BJ (cell line): ENCODE measurements around the gene CGREF1. TPM values are rescaled to one million over a fixed set of nuclear protein-coding genes. Genes with fewer than 3 reads are reported as not detected.

Experiments
- CTCF ChIA-PET: fragments of 350-600 bp; formaldehyde crosslinking; extraction: SDS; loops from one replicate; lab custom pipeline; 2021; ENCODE audit warnings: antibody characterized with exemption, inconsistent platforms; lab: Yijun Ruan, JAX
- POLR2A ChIA-PET: fragments of 300-600 bp; sonication (Branson Sonifier 250); formaldehyde crosslinking; extraction: SDS; loops from one replicate; lab custom pipeline; 2021; ENCODE audit warnings: antibody characterized with exemption; lab: Charles Lee
- DNase-seq: peaks from one replicate; pipeline ENCODE4 v3.0.0-alpha.2; 2011; ENCODE audit warnings: low read depth
- H3K27me3 ChIP-seq: 2 replicates; pipeline ENCODE4 v1.6.0; 2011; ENCODE audit warnings: low read length; ENCODE audit not compliant: control insufficient read depth, insufficient read depth
- H3K36me3 ChIP-seq: 2 replicates; pipeline ENCODE4 v1.5.1; 2011; ENCODE audit warnings: low read length; ENCODE audit not compliant: control insufficient read depth, insufficient read depth
- H3K4me3 ChIP-seq: 2 replicates; pipeline ENCODE4 v1.5.1; 2011; ENCODE audit warnings: low read depth, mild to moderate bottlenecking, control low read depth, low read length
- polyA plus RNA-seq: library from polyadenylated mRNA; depleted of rRNA; stranded (reverse); fragments of >200 nt; gene quantifications from 2 replicates; pipeline ENCODE4 v1.2.3, GENCODE V29; 2011
- TF ChIP-seq, protein P1 (sequence below): IDR thresholded peaks from 2 replicates; pipeline ENCODE4 v1.5.1; 2011; ENCODE audit warnings: low read depth, mild to moderate bottlenecking, control low read depth, inconsistent platforms, low read length, moderate library complexity; ENCODE audit not compliant: insufficient read depth

The CGREF1 gene
- polyA plus RNA-seq, 1 experiment: 6.9 TPM

DNA sequence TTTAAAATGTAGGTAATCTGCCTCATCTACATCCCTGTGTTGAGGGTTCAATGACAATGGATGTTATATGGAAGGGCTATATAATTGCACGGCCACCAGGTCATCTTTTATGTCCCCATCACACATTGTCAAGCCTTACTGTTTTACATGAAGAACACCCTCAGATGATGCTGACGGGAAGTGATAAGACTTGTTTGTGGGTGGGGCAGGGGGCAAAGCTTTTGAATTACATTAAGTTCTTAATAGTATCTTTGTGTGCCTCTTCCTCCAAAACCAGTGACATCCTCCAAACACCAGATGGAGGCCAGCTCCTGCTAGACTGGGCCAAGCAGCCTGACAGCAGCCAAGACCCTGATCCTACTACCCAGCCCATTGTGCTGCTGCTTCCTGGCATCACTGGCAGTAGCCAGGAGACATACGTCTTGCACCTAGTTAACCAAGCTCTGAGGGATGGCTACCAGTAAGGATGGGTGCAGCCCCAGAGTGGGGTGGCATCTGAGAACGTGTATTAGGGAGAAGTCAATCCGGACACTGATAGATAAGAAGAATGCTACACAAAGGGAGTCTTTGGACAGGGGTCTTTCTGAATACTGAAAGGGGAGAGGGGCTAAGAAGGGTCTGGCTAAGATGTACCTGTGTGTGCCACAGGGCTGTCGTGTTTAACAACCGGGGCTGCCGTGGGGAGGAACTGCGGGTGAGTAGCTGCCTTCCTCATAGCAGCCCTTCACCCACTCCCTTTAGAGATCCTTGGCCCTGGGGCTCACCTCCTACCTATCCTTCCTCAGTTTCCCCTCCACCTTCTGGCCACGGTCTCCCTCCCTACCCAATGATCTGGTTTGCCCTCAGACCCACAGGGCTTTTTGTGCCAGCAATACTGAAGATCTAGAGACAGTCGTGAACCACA, 10.0 kb upstream of the CGREF1 start:
- Histone ChIP-seq H3K4me3 (no peak overlapping the region), H3K27me3 (no peaks in the 10 kb centered on the region), H3K36me3 (peaks cover 19% of the 10 kb centered on the region)
- TF ChIP-seq, protein P1, sequence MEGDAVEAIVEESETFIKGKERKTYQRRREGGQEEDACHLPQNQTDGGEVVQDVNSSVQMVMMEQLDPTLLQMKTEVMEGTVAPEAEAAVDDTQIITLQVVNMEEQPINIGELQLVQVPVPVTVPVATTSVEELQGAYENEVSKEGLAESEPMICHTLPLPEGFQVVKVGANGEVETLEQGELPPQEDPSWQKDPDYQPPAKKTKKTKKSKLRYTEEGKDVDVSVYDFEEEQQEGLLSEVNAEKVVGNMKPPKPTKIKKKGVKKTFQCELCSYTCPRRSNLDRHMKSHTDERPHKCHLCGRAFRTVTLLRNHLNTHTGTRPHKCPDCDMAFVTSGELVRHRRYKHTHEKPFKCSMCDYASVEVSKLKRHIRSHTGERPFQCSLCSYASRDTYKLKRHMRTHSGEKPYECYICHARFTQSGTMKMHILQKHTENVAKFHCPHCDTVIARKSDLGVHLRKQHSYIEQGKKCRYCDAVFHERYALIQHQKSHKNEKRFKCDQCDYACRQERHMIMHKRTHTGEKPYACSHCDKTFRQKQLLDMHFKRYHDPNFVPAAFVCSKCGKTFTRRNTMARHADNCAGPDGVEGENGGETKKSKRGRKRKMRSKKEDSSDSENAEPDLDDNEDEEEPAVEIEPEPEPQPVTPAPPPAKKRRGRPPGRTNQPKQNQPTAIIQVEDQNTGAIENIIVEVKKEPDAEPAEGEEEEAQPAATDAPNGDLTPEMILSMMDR: no peak
- DNase-seq: no peak
- ChIA-PET POLR2A (no interaction called here), CTCF (no interaction called here)

DNA sequence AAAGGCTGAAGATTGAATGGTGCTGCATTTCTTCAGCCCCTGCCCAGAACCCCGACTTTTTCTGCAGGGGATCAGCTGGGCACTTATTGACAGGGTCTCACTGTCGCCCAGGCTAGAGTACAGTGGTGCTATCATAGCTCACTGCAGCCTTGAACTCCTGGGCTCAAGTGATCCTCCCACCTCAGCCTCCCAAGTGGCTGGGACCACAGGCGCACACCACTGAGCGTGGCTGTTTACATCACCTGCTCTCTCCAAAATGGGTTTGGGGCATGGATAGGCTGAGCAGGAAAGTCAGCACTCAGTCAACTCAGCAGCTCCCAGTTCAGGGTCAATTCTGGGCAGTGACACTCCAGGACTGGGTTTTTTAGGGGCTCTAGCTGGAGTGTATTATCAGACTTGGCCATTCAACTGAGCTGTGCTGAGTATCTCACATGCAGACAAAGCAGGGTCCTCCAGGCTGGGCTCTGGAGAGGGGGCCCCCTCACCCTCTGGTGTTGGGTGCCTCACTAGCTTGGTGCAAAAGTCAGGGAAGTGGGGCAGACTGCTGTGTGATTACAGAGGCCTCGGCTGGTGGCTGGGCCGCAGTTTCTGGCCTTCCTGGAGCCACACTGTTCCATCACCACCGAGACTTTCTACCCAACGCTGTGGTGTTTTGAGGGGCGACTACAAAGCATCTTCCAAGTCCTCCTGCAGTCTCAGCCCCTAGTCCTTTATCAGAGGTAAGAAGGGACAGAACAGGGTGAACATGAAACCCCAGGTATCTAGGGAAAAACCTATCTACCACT, 9.1 kb upstream of the CGREF1 start:
- H3K4me3 ChIP-seq: no peak overlapping the region
- DNase-seq: no peak
- CTCF ChIA-PET: no interaction called here
- H3K27me3 ChIP-seq: 0 out of 2 replicates have a peak, but pooled peaks cover 2% of the 10 kb centered on the region
- POLR2A ChIA-PET: no interaction called here
- peaks cover 19% of the 10 kb centered on the region for H3K36me3 ChIP-seq
- TF ChIP-seq, protein P1: no peak

DNA sequence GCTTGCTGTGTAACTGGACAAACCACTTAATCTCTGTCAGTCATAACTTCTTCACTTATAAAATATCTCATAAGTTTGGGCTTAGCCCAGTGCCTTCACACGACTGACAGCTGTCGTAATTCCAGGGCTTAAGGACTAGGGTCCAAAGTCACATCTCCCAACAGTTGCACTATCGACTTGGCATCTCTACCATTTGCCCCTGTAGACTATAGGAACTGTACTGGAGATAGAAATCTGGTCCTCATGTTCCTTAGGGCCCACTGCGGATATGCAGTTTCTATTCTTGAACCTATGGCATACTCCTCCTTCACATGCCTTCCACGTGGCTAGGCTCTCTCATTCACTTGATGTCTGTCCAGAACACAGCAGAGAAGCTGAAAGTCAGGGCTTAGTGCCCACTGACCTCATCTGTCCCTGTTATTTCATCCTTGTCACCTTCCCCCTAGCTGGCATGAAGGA, 7.4 kb upstream of the CGREF1 start:
- Histone ChIP-seq H3K36me3 (peaks cover 10% of the 10 kb centered on the region), H3K4me3 (no peak overlapping the region), H3K27me3 (peaks cover 6% of the 10 kb centered on the region)
- TF ChIP-seq, protein P1: no peak
- CTCF ChIA-PET: interaction anchor here (1.4 kb wide), 1 partner anchor 29 kb away, joined by 7 read pairs; no protein-coding TSS in a partner anchor
- POLR2A ChIA-PET: no interaction called here
- DNase-seq: no peak

DNA sequence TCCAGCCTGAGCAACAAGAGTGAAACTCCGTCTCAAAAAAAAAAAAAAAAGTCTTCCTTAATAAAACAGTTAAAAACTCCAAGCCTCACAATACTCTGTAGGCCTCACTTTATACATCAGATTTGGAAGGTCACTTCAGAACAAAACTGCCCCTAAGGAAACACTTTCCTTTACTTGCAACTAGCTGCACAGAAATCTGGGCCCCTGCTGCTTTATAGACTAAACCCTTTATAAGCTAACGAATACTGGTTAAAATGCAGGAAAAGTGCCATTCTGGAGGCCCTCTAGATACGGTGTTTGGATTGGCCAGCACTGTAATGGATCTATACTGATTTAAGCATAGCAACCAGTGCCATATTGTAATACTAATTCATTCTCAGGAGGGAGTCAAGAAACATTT, 6.2 kb upstream of the CGREF1 start:
- Histone ChIP-seq H3K27me3 (peaks cover 9% of the 10 kb centered on the region), H3K4me3 (no peak overlapping the region), H3K36me3 (peaks cover 3% of the 10 kb centered on the region)
- ChIA-PET CTCF (interaction anchor here (0.8 to 2.3 kb wide), 3 partner anchors 9 to 45 kb away, joined by 3 to 8 read pairs (median 5); partner anchors contain the start of gene PREB), POLR2A (no interaction called here)
- no peak for DNase-seq
- TF ChIP-seq, protein P1: no peak
